ENCODE results near the gene SHCBP1. TPM values are rescaled to one million over a fixed set of nuclear protein-coding genes. Genes with fewer than 3 reads are reported as not detected.

The SHCBP1 gene
- total and polyA plus RNA-seq, 2 of the 13 experiments (the other 11 are each of a cell fraction or from before 2014, with no cell fraction given) = 15.7 to 33.0 TPM

- TF ChIP-seq FOXO4 (CRISPR knock-in tag; conservative IDR thresholded peaks at IDR 0.05) (no peak), ZNF446 (CRISPR knock-in tag; IDR thresholded peaks at IDR 0.05) (peak; percentile 71; the same call in 1 of the 2 replicates), ZNF318 (CRISPR knock-in tag; IDR thresholded peaks at IDR 0.05) (no peak), NR1H2 (CRISPR knock-in tag; IDR thresholded peaks at IDR 0.05; ENCODE audit: borderline replicate concordance, low read depth) (no peak), ZNF574 (CRISPR knock-in tag; IDR thresholded peaks at IDR 0.05) (peak; percentile 81), RERE (CRISPR knock-in tag; IDR thresholded peaks at IDR 0.05; ENCODE audit: low read depth) (no peak), KLF13 (CRISPR knock-in tag; IDR thresholded peaks at IDR 0.05) (0 out of 2 replicates have a peak, but pooled peaks have one; percentile 60), TGIF2 (CRISPR knock-in tag; IDR thresholded peaks at IDR 0.05) (peak; percentile 100), MTF2 (CRISPR knock-in tag; IDR thresholded peaks at IDR 0.05; ENCODE audit: borderline replicate concordance) (no peak; the same call in 1 of the 2 replicates)
Measured at GRCh38 chr16:46621006-46621933, at the start of gene SHCBP1 (continued).

All from HepG2 (cell line).